Renal pelvis (tissue), 12 donors: ENCODE data around the gene SHISA8. TPM values are rescaled to one million over a fixed set of nuclear protein-coding genes. Genes with fewer than 3 reads are reported as not detected.
A peak's percentile ranks its signal among the peaks of the same experiment; 100 is the strongest.
"Not testable (repeated sequence)": the region's sequence is repeated elsewhere in the genome, so short reads cannot be mapped to it uniquely, and the experiment has no call there.

Source experiments
- DNase-seq: peaks from one replicate; pipeline ENCODE4 v3.0.0-alpha.2; 2013
- long read RNA-seq, 16 experiments: transcript quantifications; one replicate each; lab custom pipeline, GENCODE V29; 2026
- polyA plus RNA-seq, 3 donors: library from polyadenylated mRNA; unstranded; fragments of 120-200 nt; gene quantifications; one replicate each; pipeline ENCODE4 v1.2.1, GENCODE V29; 2013; ENCODE audit not compliant: insufficient read length in 3 of 3

Gene SHISA8
- polyA plus RNA-seq = 1 to 10 TPM in 2 of 3 donors, under 1 TPM in 1; 0.43 to 1.6 (median 1.4) TPM
- long read RNA-seq, donor 1 = 0 reads
- long read RNA-seq, donor 2 = 0 reads
- long read RNA-seq, donor 3 = 0 reads
- long read RNA-seq, donor 4 = 0 reads
- long read RNA-seq, donor 5 = 0 reads
- long read RNA-seq, donor 6 = 0 reads
- long read RNA-seq, donor 7 = 0 reads
- long read RNA-seq, donor 8 = 0 reads
- long read RNA-seq, donor 9, partial matches to known transcripts = 0 of 1 reads
- long read RNA-seq, donor 9, other reads (novel, unspliced or antisense) = 0 of 1 reads
- long read RNA-seq, donor 10, partial matches to known transcripts = 0 of 5 reads
- long read RNA-seq, donor 10, other reads (novel, unspliced or antisense) = 5 of 5 reads
- long read RNA-seq, donor 11 = 0 reads
- long read RNA-seq, donor 12, partial matches to known transcripts = 0 of 6 reads
- long read RNA-seq, donor 12, other reads (novel, unspliced or antisense) = 6 of 6 reads
- long read RNA-seq, donor 13 = 0 reads
- long read RNA-seq, donor 14 = 0 reads
- long read RNA-seq, donor 15 = 0 reads
- long read RNA-seq, donor 16 = 0 reads

DNA sequence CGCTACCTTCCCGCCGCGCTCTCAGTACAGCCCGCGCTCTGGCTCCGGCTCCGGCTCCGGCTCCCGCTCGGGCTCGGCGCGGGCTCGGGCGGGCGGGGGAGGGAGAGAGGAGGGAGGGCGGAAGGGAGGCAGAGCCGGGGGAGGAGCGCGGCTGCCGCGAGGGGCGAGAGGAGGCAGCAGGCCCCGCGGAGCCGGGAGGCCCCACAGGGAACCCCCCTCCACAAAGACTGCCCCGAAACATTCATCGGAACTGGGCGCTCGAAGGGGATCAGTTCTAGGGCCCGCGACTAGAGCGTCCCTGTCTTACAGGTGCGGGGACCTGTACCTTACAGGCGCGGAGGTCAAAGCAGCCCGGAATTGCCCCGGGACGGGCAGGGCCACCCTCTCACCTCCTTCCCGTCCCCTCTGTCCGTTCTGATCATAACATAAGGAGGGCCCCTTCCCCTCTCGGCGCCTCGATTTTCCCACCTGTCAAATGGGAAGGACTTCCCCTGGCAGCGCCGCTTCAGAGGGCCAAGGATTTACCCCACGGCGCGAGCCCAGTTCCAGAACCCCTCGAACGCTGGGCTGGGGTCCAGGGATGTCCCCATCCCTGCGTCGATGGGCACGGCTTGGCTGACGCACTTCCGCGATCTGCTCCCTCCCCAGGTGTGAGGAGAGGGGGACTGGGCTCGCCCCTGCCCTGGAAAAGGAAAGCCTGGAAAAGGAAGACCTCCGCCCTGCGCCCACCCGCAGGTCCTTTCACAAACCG is at the start of gene SHISA8:
Gene SHISA8, minus strand, starts transcription at position 40 of the 751 bp plus-strand sequence. CDS start 407 bp downstream, outside the sequence.
- peak; percentile 73 for DNase-seq

DNA sequence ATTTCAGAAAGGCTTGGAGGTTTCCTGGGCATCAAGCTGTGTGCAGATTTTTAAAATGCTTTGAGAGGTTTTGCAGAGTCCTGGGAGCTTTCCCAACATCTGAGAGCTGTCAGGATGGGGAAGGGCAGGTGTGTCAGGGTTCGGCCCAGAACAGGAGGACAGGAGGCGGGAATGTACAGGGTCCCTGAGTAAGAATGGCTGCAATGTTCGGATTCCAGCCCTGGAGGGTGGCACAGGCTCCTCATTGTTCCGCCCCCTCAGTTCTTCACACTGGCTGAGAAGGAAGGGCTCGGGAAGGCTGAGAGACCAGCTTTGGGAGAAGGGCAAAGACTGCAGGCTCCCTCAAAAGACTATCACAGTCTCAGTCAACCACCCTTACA is 49.2 kb upstream of the SHISA8 start:
- DNase-seq = no peak

DNA sequence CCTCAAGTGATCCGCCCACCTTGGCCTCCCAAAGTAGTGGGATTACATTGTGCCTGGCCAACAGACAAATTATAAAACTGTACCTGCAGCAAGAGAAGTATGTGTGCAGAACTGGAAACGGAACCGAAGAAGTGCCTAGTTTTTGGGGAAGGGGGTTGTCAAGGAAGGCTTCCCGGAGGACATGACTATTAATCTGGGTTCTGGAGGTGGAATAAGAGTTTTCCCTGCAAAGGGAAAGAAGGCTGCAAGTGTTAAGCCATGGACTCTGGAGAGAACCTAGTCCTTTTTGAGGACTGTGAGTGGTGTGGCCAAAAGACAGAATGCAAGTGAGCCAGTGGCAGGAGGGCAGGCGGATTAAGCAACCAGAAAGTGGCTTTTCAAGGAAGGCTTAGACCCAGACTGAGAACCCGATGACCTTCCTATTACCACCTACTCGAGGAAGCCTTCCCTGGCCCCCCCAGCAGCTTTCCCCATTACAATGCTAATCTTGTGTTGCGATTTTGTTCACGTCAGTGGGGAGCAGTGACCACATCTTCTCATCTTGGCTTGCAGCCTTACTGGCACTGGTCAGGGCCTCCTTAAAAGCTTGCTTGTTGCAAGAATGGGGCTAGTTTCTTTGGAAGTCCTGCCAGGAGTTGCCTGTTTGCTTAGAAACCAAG is 48.7 kb upstream of the SHISA8 start:
- DNase-seq = no peak

DNA sequence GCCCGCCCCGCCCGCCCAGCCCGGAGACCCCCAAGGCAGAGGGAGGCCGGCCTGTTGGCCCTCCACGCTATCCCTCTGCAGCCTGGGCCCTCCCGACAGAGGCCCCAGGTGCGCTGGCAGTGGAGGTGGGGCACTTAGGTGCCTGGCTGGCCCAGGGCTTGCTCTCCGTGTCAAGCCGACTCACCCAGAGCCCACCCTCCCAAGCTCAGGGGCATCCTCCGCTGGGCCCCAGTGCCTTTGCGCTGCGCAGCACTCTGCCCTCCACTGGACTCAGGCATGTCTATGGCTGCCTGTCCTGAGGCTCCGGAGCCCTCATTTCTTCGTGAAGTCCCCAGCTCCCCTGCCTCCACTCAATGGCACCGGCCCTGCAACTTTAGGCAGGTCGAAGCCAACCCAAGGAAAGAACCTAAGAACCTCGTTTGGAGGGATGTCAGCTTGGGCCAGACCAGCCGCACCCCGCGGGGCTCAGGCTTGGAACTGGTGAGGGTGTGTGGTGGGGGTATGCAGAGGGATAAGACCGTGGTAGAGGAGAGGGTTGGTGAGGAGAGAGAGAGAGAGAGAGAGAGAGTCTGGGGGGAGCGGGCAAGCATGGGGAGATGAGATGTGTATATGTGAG is 43.2 kb upstream of the SHISA8 start:
- no peak for DNase-seq

DNA sequence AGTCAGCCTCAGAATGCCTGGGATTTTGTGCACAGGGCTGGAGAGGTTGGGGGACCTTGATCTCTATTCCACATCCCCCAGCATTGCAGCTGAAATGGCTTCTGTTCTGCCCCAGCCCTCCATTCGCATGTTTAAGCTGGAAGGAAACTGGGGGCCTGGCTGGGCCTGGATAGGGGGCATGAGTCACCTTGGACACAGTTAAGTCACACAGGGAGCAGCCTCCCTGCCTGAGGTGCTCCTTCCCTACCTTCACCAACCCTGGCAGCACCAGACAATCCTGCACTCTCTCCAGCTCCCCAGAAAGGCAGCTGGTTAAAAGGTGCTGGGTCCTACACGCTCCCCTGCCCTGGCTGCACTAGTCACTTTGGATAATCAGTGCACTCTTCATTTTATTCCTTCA is 37.8 kb upstream of the SHISA8 start:
- DNase-seq = no peak

DNA sequence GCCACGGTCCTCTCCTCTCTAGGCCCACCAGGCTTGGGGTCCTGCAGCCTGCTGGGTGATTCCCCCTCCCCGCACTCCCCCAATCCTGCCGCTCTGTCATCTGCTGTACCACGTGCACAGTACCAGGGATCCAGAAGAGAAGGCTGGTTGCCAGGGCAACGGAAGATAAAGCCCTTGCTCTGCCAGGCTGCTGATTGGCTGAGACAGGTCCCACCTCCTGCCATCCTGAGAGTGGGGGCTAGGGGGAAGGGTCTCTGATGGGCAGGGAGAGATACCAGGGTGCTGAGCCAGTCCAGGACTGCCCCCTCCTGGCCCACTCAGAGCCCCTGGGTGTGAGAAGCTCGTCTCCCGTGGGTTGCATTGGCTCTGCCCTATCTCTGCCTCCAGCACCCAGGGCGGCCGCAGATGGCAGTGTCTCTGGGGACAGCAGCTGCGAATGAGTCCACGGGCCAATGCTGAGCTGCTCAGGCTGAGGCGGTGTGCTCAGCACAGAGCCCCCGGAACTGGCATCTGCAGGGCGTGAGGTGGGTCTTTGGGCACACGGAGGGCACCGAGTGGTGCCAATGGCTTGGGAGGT is 37.1 kb upstream of the SHISA8 start, which contains the start of gene SMIM45:
Gene SMIM45, plus strand, starts transcription at position 253 of the 577 bp plus-strand sequence.
- no peak for DNase-seq

DNA sequence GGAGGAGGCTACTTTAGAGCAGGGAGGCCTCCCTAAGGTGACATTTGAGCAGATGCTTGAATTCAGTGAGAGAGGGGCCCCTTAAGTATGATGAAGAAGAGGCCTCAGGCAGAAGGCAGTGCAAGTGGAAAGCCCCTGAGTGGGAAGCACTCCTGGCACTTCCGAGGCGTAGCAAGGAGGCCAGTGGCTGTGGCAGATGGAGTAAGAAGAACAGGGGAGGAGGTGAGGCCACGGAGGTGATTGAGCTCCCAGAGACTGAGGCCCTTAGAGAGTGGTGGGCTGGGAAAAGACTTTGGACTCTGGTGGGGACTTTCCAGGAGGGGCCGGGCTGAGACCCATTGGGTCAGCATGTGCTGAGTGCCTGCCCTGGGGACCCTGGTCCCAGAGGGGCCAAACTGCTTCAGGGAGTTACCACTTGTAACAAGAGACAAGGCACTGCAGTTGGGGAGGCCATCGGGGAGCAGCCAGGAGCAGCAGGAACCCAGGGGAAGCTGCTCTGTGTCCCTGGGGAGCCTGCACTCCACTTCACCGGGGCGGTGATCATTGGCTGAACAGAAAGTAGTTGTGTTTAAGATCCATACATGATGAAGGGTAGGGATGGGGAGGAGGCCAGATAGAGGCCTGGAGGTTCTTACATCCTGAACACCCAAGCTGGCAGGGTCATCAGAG is 34.6 kb upstream of the SHISA8 start:
- DNase-seq = no peak

DNA sequence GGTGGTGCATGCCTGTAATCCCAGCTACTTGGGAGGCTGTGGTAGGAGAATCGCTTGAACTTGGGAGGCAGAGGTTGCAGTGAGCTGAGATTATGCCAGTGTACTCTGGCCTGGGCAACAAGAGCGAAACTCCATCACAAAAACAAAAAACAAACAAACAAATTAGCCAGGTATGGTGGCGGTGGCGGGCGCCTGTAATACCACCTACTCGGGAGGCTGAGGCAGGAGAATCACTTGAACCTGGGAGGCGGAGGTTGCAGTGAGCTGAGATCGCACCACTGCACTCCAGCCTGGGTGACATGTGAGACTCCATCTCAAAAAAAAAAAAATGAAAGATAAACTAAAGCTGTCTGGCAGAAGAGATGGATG is 34.0 kb upstream of the SHISA8 start:
- not testable (repeated sequence) for DNase-seq

DNA sequence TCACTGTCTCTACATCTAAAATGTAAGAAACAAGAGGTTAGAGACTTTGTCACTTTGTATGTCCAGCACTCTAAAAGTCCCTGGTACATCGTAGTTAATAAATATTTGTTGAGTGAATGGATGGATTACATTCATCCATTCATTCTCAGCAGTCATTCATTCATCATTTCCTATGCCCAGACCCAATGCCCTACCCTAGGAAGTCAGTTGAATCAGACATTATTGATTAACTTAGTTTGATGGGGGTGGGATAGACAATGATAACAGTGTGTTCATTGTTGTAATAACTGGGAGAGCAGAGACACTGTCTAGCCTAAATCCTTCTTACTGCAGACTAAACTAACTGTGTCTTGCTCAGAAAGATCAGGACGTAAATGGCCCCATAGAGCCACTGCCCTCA is 33.3 kb upstream of the SHISA8 start:
- DNase-seq = no peak

DNA sequence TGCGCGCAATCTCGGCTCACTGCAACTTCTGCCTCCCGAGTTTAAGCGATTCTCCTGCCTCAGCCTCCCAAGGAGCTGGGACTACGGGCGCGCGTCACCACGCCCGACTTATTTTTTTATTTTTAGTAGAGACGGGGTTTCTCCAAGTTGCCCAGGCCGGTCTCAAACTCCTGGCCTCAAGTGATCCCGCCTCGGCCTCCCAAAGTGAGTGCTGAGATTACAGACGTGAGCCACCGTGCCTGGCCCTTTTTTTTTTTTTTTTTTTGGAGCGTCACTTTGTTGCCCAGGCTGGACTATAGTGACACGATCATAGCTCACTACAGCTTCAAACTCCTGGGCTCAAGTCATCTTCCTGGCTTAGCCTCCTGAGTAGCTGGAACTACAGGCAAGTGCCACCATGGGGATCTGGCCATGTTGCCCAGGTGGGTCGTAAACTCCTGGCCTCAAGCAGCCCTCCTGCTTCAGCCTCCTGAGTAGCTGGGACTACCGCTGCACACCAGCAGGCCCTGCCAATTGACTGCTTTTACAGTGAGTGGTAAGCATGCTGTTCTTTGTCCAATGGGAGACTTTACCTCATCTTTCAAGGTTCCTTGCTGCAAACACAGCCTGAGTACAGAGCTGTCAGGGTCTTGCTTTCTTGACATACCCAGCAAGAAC is 32.7 kb upstream of the SHISA8 start:
- no peak for DNase-seq

DNA sequence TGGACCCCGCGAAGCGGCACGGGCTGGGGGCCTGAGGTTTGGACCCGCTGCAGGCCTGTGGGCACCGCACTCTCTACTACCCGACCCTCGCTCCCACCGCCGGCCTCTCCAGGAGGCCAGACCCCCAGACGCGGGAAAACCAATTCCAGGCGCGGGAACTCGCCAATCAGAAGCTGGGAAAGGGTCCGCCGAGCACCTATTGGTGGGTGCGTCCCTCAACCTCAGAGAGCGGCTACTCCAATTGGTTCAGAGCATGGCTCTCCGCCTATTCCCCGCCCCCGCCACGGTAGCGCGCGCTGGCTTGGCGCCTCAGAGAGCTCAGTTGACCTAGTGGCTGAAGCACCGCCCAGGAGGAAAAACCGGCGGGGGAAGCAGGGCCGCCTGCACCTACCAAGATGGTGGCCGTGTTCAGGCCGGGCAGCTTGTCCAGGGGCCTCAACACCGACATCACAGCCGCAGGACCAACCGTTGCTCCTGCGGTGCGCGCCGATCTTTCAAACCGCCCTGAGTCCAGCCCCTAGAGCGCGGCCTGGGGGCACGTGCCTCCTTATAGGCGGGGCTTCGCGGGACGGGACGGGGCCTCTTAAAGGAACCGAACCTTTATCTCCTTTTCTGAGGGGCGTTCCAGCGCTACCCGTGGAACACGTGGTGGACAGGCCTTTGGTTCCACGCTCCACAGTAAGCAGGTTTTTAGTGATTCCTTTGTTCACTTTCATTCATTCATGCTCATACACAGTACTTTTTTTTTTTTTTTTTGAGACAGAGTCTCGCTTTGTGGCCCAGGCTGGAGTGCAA is 32.0 kb upstream of the SHISA8 start, which contains the start of gene CENPM:
Gene CENPM, minus strand, starts transcription at position 524 of the 795 bp plus-strand sequence. Its CDS starts 76 bp downstream, at position 448.
- DNase-seq = peak; percentile 96

DNA sequence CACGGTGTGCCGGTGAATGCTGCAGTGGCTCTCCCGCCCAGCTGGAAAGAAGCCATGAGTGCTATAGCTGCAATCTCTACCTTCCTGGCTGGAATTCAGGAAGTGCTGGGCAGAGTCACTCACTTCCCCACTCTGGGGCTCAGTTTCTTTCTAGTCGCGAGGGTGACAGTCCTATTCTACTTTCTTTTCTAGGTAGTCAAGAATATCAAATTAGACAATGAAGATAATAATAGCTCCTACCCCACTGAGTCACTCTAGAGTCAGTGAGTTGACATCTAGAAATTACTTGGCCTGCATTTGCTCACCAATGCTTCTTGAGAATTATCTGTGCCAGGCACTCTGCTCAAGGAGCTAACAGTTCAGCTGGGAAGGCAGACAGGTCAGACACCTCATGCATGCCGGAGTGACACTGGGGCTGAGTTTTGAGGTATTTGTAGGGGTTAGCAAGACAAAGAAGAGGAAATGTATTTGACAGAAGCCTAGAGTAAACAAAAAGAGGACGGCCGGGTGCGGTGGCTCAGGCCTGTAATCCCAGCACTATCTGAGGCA is 28.9 kb upstream of the SHISA8 start:
- DNase-seq = no peak

DNA sequence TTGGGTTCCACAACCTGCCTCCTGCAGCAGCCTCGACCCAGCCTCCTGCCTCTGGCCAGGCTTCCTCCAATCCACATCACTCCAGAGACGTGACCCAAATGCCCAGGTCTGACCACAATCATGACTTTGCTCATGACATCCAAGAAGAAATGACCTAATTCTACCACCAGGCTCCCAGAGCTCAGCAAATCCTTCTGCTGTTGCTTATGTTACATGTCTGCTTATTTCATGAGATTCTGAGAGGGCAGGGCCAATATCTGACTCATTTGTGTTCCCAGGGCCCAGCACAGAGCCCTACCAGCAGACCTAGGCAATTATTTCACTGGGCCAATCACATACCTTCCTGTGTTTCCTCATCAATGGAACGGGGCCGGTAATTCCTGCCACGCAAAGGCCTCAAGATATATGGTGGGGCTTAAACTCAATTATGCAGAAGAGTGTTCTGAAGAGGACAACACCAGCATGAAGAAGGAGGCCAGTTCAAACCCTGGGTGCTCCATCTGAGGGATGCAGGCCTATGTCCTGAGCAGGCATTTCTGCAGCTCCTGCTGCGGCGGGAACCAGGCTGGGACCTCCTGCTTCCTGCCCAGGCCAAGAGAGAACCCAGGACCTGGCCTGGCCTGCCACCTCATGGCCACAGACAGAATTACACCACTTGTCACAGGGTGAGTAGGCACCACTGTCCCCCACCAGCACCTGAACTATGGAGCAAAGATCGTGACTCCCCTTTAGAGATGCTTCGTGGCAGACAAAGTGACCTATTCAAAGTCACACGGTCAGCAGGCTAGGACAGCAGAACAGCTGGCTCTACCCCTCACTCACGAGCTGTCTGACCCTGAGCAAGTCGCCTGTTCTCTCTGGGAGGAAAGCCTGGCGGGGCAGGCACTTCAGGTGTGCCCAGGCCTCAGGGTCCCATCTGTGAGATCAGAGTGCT is 26.2 kb upstream of the SHISA8 start:
- DNase-seq = peak; percentile 76

DNA sequence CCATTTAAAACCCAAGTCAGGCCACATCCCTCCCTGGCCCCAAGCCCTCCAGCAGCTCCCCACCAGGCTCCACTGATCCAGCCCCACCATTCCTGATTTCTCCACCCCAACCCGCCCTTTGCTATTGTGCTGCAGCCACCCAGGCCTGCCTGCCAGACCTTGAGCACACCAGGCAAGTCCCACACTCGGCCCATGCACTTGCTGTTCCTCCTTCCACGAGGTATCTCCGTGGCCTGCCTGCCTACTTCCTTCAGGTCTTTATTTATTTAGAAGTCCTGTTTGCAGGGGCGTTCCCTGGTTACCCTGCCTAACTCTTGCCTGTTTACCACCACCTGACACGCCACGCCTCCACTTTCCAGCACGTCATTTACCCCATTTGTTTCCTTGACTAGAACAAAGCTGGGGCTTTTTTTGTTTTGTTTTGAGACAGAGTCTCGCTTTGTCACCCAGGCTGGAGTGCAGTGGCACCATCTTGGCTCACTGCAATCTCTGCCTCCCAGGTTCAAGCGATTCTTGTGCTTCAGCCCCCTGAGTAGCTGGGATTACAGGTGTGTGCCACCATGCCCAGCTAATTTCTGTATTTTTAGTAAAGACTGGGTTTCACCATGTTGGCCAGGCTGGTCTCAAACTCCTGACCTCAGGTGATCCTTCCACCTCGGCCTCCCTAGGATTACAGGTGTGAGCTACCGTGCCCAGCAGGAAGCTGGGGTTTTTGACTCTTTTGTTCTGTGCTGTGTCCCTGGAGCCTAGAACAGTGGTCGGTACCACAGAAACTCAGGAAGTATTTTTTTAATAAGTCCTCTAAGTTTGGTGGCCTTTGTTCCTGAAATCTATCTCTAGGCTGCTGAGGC is 25.3 kb upstream of the SHISA8 start:
- DNase-seq = no peak

DNA sequence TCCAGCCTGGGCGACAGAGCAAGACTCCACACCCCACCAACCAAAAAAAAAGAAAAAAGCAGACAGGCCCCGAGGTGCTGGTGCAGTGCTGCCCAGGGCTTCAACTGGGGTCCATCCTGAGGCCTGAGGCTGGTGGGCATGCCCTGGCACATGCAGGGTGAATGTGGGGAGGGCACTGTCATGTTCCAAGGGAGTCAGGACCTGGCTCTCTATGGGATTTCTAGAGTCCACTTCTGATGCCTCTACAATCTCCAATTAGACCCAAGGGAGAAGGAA is 22.0 kb upstream of the SHISA8 start:
- DNase-seq = no peak

DNA sequence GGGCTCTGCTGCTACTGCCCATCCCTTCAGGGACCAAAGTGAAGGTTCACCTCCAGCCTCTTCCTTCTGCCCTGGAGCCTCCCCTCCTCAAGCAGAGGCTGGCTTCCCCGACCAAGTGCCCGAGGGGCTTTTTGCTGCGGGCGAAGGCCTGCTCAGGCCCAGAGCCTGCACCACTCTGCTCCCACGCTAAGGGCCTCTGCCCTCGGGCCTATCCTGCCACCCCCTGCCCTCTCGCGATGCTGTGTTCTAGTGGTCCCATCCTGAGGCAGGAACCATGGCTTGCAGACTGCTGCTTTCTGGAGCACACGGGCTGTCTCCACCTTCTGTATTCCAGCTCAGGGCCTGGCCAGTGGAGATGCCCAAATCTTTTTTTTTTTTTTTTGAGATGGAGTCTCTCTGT is 20.6 kb upstream of the SHISA8 start:
- no peak for DNase-seq

DNA sequence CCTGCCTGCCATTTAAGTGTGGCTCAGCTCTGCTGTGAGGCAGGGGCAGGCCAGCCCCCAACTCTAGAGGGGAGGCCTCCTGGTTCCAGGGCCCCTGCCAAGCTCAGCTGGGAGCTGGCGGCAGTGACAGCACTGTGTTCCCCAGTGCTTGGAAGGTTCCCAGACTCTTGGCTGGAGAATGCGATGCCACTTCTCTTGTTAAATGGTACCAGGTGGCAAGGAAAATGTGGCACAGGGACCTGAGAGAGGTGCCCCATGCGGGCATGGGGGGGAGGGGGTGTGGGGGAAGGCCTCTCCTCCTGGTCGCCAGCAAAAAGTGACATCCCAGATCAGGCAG is 20.1 kb upstream of the SHISA8 start:
- DNase-seq = no peak
